GM12872 (cell line): ENCODE measurements around the gene G0S2.

ENCODE experiments used
- TF ChIP-seq, protein P1 (sequence below): IDR thresholded peaks from 3 replicates; pipeline ENCODE4 v1.5.1; 2011; ENCODE audit warnings: low read depth, mild to moderate bottlenecking, low read length, moderate library complexity; ENCODE audit not compliant: insufficient read depth

The G0S2 gene

DNA sequence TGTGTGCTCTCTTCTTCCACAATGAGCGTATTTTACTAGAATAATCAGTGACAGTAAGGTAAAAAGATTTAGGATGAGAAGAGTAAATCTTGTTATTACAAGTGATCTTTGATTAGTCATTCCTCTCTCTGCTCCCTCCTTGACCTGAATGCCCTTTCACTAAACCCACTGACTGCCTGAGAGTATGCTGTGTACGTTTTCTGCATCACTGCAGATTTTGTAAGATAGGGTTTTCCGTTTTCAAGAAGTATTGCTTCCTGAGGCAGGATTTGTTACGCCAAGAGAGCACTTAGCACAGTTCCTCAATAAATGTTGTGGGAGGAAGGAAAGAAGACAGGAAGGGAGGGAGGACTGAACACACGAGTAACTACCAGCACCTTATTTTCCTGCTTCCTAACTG lies 15.3 kb upstream of the G0S2 start:
- TF ChIP-seq, protein P1, sequence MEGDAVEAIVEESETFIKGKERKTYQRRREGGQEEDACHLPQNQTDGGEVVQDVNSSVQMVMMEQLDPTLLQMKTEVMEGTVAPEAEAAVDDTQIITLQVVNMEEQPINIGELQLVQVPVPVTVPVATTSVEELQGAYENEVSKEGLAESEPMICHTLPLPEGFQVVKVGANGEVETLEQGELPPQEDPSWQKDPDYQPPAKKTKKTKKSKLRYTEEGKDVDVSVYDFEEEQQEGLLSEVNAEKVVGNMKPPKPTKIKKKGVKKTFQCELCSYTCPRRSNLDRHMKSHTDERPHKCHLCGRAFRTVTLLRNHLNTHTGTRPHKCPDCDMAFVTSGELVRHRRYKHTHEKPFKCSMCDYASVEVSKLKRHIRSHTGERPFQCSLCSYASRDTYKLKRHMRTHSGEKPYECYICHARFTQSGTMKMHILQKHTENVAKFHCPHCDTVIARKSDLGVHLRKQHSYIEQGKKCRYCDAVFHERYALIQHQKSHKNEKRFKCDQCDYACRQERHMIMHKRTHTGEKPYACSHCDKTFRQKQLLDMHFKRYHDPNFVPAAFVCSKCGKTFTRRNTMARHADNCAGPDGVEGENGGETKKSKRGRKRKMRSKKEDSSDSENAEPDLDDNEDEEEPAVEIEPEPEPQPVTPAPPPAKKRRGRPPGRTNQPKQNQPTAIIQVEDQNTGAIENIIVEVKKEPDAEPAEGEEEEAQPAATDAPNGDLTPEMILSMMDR, result no peak

DNA sequence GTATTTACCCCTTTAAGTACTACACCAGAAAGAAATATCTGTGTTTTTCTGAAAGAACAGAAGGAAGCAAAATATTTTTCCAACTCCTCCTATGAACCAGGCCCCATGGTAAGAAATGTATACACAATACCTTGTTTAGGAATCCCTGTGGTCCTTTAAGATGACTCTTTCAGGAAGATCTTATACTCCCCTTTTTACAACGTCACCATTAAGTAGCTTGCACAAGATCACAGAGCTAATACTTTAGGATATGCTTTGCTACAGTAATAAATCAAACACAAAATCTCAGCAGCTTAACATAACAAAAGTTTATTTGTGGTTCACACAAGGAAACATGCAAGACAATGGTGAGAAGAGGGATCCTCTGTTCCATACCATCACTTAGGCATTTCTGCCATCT lies 14.1 kb upstream of the G0S2 start:
- TF ChIP-seq, protein P1, result no peak

DNA sequence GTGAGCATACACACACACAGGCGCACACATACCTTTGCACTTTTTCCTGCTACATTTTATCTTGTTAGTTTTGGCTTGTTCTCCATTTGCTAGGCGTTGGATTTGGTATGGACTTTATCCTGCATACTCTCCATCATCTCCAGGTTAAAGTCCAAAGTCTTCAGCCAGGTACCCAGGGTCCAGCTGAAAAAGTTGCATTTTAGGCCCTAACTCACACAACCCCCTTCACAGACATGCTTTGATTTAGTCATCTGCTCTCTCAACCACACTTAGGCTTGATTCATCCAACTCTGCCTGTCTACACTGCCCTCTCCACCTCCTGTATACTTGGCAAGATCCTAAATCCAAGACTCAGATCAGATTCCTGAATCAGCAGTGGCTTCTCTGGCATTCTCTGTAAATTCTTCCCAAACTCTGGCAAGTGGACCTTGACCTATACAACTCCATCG lies 12.3 kb upstream of the G0S2 start:
- TF ChIP-seq, protein P1, result no peak

DNA sequence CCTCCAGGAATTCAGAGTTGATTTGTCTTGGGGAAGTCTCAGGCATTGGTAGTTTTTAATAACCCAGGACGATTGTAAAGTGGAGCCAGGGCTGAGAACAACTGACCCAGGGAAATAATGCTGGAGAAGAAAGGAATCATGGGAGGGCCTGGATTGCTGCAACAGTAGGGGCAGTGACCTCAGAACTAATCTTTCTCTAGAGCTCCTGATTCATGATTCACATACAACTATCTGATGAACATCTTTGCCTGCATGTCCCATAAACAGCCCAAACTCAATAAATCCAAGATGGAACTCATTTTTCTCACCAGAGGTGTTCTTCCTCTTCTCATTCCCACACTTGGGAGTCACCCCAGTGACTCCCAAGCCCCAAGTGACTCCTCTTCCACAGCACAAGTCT lies 8.1 kb upstream of the G0S2 start:
- TF ChIP-seq, protein P1, result no peak

GRCh38 chr1:209667708-209668107 lies 7.5 kb upstream of the G0S2 start:
- TF ChIP-seq, protein P1, result no peak

DNA sequence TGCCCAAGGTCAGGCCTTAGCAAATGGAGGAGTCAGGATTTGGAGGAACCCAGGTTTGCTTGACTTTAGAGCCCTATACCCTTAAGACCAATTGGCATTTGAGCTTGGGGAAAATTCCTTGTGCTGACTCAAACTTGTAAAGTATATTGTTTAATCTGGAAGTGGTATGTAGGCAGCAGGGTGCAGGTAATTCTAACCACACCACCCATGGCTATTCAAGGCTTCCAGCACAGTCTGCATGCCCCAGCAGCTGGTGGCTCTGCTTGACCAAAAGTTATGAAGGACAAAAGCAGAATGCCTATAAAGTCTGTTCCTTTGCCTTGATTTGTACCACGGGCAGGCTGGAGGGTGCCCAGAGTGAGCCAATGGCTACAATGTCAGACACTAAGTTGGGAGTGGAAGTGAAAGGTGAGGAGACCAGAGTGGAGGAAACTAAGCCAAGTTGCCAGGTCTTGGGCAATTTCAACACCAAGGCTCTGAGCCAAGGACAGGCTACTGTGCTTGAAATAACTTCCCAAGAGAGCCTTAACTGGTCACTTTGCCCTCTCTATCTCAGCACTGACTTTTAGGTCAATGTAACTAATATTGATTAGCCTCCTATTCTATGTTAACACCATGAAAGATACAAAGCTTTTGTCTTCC lies 4.7 kb upstream of the G0S2 start:
- TF ChIP-seq, protein P1, result no peak

GRCh38 chr1:209672705-209673630 lies 2.2 kb upstream of the G0S2 start:
- TF ChIP-seq, protein P1, result no peak
